T-helper 2 cell treated with Interferon-gamma antibody and Interleukin-4, amounts not matched to agents 5 μg/mL and 100 μg/mL, for 36 hours (primary cell): ENCODE measurements around the gene GRK5.

ENCODE experiments used
- DNase-seq: peaks from one replicate; pipeline ENCODE4 v3.0.0; 2021; ENCODE audit warnings: low spot score
- H3K27ac Mint-ChIP-seq: one replicate; pipeline ENCODE4 v1.8.0; 2021; ENCODE audit warnings: mild to moderate bottlenecking, mixed read lengths
- H3K27me3 Mint-ChIP-seq: one replicate; pipeline ENCODE4 v1.8.0; 2021; ENCODE audit warnings: low read depth, mixed read lengths
- H3K36me3 Mint-ChIP-seq: one replicate; pipeline ENCODE4 v1.8.0; 2021; ENCODE audit warnings: low read depth, mixed read lengths
- H3K4me1 Mint-ChIP-seq: one replicate; pipeline ENCODE4 v1.8.0; 2021; ENCODE audit warnings: low read depth, mixed read lengths
- H3K4me3 Mint-ChIP-seq: one replicate; pipeline ENCODE4 v1.8.0; 2022; ENCODE audit warnings: mild to moderate bottlenecking, moderate library complexity, mixed read lengths
- H3K9me3 Mint-ChIP-seq: one replicate; pipeline ENCODE4 v1.8.0; 2021; ENCODE audit warnings: mixed read lengths

The GRK5 gene

GRCh38 chr10:119314061-119314460, 106.7 kb downstream of the GRK5 start:
- Mint-ChIP-seq H3K27ac (no peak overlapping the region), H3K36me3 (peaks cover 14% of the 10 kb centered on the region), H3K4me1 (peaks cover 45% of the 10 kb centered on the region), H3K27me3 (peaks cover 3% of the 10 kb centered on the region), H3K9me3 (no peaks in the 10 kb centered on the region), H3K4me3 (no peak overlapping the region)
- DNase-seq: no peak

- H3K4me1 Mint-ChIP-seq: peaks cover 42% of the 10 kb centered on the region
- no peaks in the 10 kb centered on the region for H3K9me3 Mint-ChIP-seq
- peaks cover 3% of the 10 kb centered on the region for H3K27me3 Mint-ChIP-seq
- H3K27ac Mint-ChIP-seq: no peak overlapping the region
- DNase-seq: no peak
- H3K36me3 Mint-ChIP-seq: peaks cover 14% of the 10 kb centered on the region
- H3K4me3 Mint-ChIP-seq: no peak overlapping the region
Measured at GRCh38 chr10:119314486-119314885, 107.1 kb downstream of the GRK5 start.

DNA sequence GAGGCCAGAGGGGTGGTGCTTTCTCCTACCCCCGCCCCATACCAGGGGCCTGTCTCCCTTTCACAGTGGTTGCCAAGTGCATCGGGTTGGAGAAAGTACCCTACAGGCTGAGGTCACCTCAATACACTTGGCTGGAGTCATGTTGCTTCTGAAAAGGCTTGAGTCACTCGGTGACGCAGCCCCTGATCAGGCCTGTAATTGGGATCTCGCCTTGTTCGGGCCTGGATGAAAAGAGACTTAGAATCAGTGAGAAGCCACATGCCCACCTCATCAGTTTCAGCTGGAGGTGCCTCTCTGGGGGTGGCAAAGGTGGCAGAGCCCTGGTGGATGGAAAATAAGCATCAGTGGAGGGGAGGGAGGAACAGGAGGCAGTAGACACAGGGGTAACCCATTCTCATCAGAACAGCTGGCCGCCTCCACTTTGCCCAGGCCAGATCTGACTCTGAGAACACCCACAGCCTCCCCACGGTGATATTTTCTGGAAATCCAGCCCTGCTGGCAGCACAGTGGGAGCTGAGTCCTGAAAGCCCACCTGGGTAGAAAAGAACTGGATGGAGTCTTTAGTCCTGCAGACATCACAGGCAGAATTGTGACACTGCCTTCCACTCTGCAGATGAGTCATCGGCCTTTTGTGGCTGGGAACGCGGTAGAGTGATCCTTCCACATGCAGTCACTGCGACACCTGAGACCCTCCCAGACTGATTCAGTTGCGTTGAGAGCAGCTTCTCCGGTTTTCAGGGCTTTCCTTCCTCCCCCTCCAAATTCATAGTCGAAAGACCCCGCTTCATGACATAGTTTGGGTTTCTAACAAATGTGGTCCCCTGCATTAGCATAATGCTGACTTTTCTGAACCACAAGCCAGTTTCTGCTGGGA, 108.0 kb downstream of the GRK5 start:
- peak overlapping the region; percentile 52 for H3K4me3 Mint-ChIP-seq
- peak; percentile 82 for DNase-seq

GRCh38 chr10:119316002-119316358, 108.6 kb downstream of the GRK5 start:
- peaks cover 40% of the 10 kb centered on the region for H3K4me1 Mint-ChIP-seq
- no peak for DNase-seq
- no peaks in the 10 kb centered on the region for H3K9me3 Mint-ChIP-seq
- H3K4me3 Mint-ChIP-seq: peak overlapping the region; percentile 30
- no peak overlapping the region for H3K27ac Mint-ChIP-seq
- peaks cover 3% of the 10 kb centered on the region for H3K27me3 Mint-ChIP-seq
- H3K36me3 Mint-ChIP-seq: peaks cover 11% of the 10 kb centered on the region

More for the DNA sequence above, 108.0 kb downstream of the GRK5 start:
- Mint-ChIP-seq H3K27ac (peak overlapping the region; percentile 78), H3K27me3 (peaks cover 3% of the 10 kb centered on the region), H3K9me3 (no peaks in the 10 kb centered on the region), H3K4me1 (peaks cover 42% of the 10 kb centered on the region), H3K36me3 (peaks cover 14% of the 10 kb centered on the region)

DNA sequence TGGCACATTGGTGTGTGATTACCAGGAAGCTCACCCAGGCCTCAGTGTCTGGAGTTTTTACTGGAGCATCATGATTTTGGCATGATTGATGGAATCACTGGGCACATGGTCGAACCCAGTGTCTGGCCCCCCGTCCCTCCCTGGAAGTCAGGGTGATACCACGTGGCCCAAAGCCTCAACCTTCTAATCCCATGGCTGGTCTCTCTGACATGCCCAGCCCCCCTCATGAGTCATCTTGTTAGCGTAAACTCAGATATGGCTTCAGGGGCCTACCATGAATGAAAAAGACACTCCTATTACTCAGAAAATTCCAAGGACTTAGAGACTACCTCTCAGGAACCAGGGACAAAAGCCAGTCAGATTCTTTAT, 109.3 kb downstream of the GRK5 start:
- H3K4me1 Mint-ChIP-seq: peaks cover 40% of the 10 kb centered on the region
- H3K27ac Mint-ChIP-seq: no peak overlapping the region
- no peaks in the 10 kb centered on the region for H3K27me3 Mint-ChIP-seq
- H3K36me3 Mint-ChIP-seq: peaks cover 10% of the 10 kb centered on the region
- no peak overlapping the region for H3K4me3 Mint-ChIP-seq
- H3K9me3 Mint-ChIP-seq: no peaks in the 10 kb centered on the region
- no peak for DNase-seq

DNA sequence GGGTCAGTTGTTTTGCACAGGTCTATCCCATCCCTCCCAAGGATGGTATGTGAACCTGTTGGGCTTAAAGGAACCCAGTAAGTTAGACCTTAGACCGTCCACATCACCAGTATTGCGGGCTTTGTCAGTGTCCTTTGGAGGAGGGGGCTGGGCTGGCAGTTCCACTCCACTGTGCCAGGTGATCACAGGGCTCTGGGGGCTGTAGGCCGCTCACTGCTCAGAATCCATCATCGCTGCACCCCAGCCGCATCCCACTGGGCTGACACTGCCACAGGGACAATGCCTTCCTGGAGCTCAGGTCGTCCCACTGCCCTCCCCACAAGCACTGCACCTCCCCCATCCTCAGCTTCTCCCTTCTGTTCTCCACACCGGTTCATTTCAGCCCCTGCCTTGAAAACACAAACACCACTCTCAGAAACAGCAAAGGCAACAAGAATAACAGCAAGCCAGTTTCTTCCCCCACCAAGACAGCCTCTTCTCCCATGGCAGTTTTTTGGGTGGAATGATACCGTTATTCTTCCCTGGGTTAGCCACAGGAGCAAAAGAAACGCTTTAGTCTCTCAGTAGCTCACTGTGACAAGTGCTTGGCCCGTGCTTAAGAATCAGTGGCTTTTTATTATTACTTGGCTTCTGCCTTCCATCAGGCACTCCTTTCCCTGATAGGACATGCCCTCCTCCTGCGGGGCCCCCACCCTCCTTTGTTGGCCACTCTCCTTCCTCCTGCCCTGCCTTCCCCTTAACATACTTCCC, 111.2 kb downstream of the GRK5 start:
- Mint-ChIP-seq H3K27me3 (no peaks in the 10 kb centered on the region), H3K4me3 (no peak overlapping the region), H3K36me3 (peaks cover 2% of the 10 kb centered on the region), H3K9me3 (no peaks in the 10 kb centered on the region), H3K27ac (no peak overlapping the region), H3K4me1 (peaks cover 30% of the 10 kb centered on the region)
- no peak for DNase-seq

DNA sequence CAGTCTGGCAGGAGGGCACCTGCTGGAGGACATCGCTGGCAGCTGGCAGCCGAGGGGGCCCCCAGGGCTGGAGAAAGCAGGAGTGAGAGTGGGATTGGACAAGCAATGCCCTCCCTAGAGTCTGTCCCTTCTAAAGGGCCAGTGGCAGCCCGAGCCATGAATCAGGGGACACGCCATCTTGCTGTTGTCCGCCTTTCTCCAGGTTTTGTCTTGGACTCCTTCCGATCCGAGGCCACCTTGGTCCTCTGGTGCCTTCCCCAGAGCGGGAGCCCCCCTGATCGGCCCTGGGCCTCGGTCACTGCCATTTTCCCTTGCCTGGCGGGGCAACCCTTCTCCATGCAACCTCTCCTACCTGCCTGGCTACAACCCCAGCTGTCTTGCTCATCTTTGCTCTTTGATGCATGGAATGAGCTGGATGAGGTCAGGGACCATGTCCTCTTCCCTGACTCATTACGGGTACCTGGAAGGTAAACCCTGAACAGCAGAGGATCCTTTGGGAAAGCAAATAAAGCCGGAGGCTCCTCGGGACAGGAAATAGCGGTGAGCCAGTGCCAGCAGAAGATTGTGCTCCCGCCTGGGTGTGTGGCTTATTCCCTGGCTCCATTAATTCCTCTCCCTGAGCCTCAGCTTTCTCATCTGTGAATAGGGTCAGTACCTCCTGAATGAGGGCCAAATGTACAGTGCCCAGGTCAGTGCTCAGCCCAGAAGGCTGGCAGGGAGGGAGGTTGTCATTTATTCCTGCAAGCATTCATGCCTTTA, 112.0 kb downstream of the GRK5 start:
- Mint-ChIP-seq H3K27ac (no peak overlapping the region), H3K9me3 (no peaks in the 10 kb centered on the region), H3K4me1 (peaks cover 23% of the 10 kb centered on the region), H3K27me3 (no peaks in the 10 kb centered on the region), H3K4me3 (no peak overlapping the region), H3K36me3 (peaks cover 2% of the 10 kb centered on the region)
- DNase-seq: no peak

- Mint-ChIP-seq H3K4me1 (peaks cover 18% of the 10 kb centered on the region), H3K27me3 (no peaks in the 10 kb centered on the region), H3K27ac (no peak overlapping the region), H3K9me3 (no peaks in the 10 kb centered on the region), H3K4me3 (no peak overlapping the region), H3K36me3 (peaks cover 4% of the 10 kb centered on the region)
- DNase-seq: no peak
Measured at GRCh38 chr10:119319920-119320258, 112.5 kb downstream of the GRK5 start.

DNA sequence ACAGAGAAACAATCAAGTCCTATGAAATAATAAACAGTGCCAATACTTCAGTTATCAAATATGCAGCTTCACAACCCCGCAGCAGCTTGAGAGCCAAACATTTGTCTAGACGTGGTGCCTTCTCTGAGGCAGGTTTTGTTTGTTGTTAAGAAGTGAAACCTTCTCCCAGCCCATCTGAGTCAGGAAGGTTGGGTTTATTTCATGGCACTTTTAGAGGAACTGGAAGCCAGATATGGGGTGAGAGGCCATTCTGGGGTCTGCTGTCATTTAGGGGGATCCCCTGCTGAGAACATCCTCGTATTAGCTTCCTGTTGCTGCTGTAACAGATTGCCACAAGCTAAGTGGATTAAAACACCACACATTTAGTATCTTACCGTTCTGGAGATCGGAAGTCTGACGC, 113.6 kb downstream of the GRK5 start:
- H3K27me3 Mint-ChIP-seq: no peaks in the 10 kb centered on the region
- no peak overlapping the region for H3K4me3 Mint-ChIP-seq
- no peaks in the 10 kb centered on the region for H3K9me3 Mint-ChIP-seq
- H3K36me3 Mint-ChIP-seq: peaks cover 4% of the 10 kb centered on the region
- peaks cover 7% of the 10 kb centered on the region for H3K4me1 Mint-ChIP-seq
- DNase-seq: no peak
- no peak overlapping the region for H3K27ac Mint-ChIP-seq

DNA sequence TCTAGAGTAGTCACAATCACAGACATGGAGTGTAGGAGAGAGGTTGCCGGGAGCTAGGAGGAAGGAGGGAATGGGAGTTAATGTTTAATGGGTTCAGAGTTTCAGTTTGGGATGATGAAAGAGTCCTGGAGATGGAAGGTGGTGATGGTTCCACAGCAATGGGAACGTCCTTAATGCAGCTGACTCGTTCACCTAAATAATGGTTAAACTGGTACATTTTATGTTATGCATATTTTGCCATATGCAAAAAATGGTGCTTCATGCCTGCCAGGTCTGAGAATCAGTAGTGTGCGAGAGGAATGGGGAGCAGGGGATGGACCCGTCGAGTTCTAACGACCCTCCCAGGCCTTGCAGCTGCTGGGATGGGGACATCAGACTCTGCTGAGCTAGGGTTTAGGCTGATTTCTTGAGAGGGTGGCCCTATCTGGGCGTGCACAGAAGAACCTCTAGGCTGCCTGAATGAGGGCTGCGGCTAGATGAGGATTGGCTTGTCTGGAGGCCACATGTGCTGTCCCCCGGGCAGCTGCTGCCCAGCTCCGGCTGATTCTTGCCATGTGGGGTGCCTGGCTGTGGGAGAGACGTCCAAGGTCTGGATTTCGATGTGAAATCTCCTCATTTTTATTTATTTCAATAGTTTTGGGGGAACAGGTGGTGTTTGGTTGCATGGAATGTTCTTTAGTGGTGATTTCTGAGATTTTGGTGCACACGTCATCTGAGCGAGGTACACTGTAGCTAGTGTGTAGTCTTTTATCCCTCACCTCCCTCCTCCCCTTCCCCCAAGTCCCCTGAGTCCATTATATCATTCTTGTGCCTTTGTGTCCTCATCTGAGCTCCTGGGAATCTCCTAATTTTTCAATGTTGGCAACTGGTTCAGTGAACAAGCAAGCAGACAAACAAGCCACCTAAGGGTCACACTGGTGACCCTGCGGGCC, 116.0 kb downstream of the GRK5 start:
- Mint-ChIP-seq H3K27me3 (no peaks in the 10 kb centered on the region), H3K9me3 (no peaks in the 10 kb centered on the region), H3K4me1 (peaks cover 2% of the 10 kb centered on the region), H3K4me3 (no peak overlapping the region), H3K27ac (no peak overlapping the region), H3K36me3 (peaks cover 4% of the 10 kb centered on the region)
- no peak for DNase-seq

DNA sequence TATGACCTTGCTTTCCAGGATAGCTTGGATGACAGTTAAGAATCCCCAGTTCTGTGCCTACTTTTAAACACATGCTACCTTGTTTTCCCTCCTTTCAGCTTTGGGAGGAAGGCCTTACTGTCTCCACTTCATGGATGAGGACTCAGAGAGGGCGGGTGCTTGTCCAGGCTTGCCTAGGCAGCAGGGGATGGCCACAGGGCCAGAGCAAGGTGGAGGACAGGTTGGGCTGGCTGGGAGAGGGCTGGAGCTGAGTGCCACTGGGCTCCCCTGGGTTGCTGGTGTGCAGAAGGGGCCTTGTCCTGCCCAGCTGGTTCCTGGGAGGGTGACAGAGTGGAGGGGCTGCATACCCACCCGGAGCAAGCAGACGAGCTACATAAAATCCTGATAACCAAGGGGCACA, 117.8 kb downstream of the GRK5 start:
- Mint-ChIP-seq H3K27me3 (no peaks in the 10 kb centered on the region), H3K4me3 (no peak overlapping the region), H3K9me3 (no peaks in the 10 kb centered on the region), H3K36me3 (peaks cover 4% of the 10 kb centered on the region), H3K4me1 (peaks cover 2% of the 10 kb centered on the region), H3K27ac (no peak overlapping the region)
- DNase-seq: no peak

GRCh38 chr10:119326167-119326566, 118.8 kb downstream of the GRK5 start:
- DNase-seq: no peak
- Mint-ChIP-seq H3K27me3 (no peaks in the 10 kb centered on the region), H3K4me3 (no peak overlapping the region), H3K9me3 (no peaks in the 10 kb centered on the region), H3K36me3 (peaks cover 4% of the 10 kb centered on the region), H3K27ac (no peak overlapping the region), H3K4me1 (peaks cover 2% of the 10 kb centered on the region)

DNA sequence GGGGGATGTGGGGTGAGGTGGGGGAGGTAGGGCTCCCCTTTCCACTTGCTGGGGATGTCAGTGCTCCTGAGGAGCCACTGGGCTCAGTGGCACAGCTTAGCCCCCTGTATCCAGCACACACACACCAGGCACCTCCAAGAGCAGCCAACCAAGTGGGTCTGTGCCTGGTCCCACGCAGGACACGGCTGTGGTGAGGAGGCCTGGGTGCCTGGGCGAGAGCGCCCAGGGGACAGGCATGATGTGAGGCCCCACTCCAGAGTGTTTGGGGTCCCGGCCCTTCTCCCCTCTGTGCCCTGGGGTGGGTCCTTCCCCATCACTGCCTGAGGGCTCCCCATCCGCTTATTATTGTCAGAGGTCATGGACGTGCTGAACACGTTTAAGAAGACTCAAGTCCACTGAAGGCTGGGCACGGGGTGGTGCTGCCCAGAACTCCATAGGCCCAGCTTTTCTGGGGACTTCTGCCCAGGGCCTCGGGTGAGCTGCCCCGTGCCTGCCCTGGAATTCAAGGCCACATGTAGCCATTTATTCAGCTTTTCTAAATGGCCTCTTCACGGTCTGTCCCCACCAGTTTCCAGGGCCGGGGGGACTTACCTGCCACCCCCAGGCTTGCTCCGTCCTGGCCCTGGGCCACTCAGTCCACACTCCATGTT, 119.8 kb downstream of the GRK5 start:
- Mint-ChIP-seq H3K4me3 (no peak overlapping the region), H3K9me3 (no peaks in the 10 kb centered on the region), H3K4me1 (peaks cover 1% of the 10 kb centered on the region), H3K27me3 (no peaks in the 10 kb centered on the region), H3K36me3 (peaks cover 2% of the 10 kb centered on the region), H3K27ac (no peak overlapping the region)
- no peak for DNase-seq
